Neuronal stem cell (in vitro differentiated cells): ENCODE data around the gene NLN.
"Not testable (repeated sequence)": the region's sequence is repeated elsewhere in the genome, so short reads cannot be mapped to it uniquely, and the experiment has no call there.

Source experiments
- DNase-seq: peaks from one replicate; pipeline ENCODE4 v3.0.0-alpha.2; 2013; ENCODE audit warnings: low spot score
- H2AFZ ChIP-seq: one replicate; pipeline ENCODE4 v1.6.1; 2013; ENCODE audit warnings: mild to moderate bottlenecking, low read length, inconsistent platforms
- H2AK5ac ChIP-seq: 2 replicates; pipeline ENCODE4 v1.6.1; 2013; ENCODE audit warnings: low read depth, mild to moderate bottlenecking, inconsistent platforms, low read length, moderate library complexity, mixed read lengths
- H2BK120ac ChIP-seq: 2 replicates; pipeline ENCODE4 v1.6.1; 2013; ENCODE audit warnings: low read depth, mild to moderate bottlenecking, inconsistent platforms, low read length, moderate library complexity, mixed read lengths
- H2BK12ac ChIP-seq: one replicate; pipeline ENCODE4 v1.6.1; 2013; ENCODE audit warnings: low read length, inconsistent platforms
- H2BK15ac ChIP-seq: 2 replicates; pipeline ENCODE4 v1.6.1; 2013; ENCODE audit warnings: mild to moderate bottlenecking, low read length, inconsistent platforms, mixed read lengths
- H2BK5ac ChIP-seq: one replicate; pipeline ENCODE4 v1.6.1; 2013; ENCODE audit warnings: inconsistent platforms, mild to moderate bottlenecking, low read length, moderate library complexity
- H3K14ac ChIP-seq: one replicate; pipeline ENCODE4 v1.6.1; 2013; ENCODE audit warnings: low read length, inconsistent platforms
- H3K18ac ChIP-seq: 2 replicates; pipeline ENCODE4 v1.6.1; 2013; ENCODE audit warnings: low read length, inconsistent platforms
- H3K23ac ChIP-seq: 2 replicates; pipeline ENCODE4 v1.6.1; 2013; ENCODE audit warnings: low read depth, mild to moderate bottlenecking, mixed read lengths, low read length, inconsistent platforms; ENCODE audit not compliant: poor library complexity
- H3K27ac ChIP-seq: replicated peaks from 3 replicates; pipeline ENCODE4 v1.5.1; 2013; ENCODE audit warnings: low read length, inconsistent platforms
- H3K27me3 ChIP-seq, 3 experiments: 2 replicates each; pipeline ENCODE4 v1.6.1; 2013; ENCODE audit warnings: low read length in 3 of 3, mild to moderate bottlenecking in 2 of 3, inconsistent platforms in 1 of 3, low read depth in 1 of 3, mixed read lengths in 1 of 3, moderate library complexity in 1 of 3; ENCODE audit not compliant: control insufficient read depth in 3 of 3, insufficient read depth in 3 of 3
- H3K36me3 ChIP-seq, 2 donors: replicated peaks in 1 of 2; 2 replicates each; pipeline ENCODE4 v1.6.1; 2013; ENCODE audit warnings: low read length in 2 of 2; ENCODE audit not compliant: control insufficient read depth in 2 of 2, insufficient read depth in 2 of 2
- H3K4ac ChIP-seq: 2 replicates; pipeline ENCODE4 v1.6.1; 2013; ENCODE audit warnings: inconsistent platforms, mild to moderate bottlenecking, low read length, moderate library complexity
- H3K4me1 ChIP-seq, 2 donors: 1 replicate in 1 of 2; 2 replicates in 1 of 2; pipeline ENCODE4 v1.6.1; 2013; ENCODE audit warnings: low read length in 2 of 2, low read depth in 1 of 2; ENCODE audit not compliant: control insufficient read depth in 2 of 2, insufficient read depth in 1 of 2
- H3K4me2 ChIP-seq: one replicate; pipeline ENCODE4 v1.6.1; 2013; ENCODE audit warnings: mild to moderate bottlenecking, low read length, inconsistent platforms; ENCODE audit not compliant: insufficient read depth, poor library complexity, severe bottlenecking
- H3K4me3 ChIP-seq, 2 donors: 2 replicates each; pipeline ENCODE4 v1.5.1; 2013; ENCODE audit warnings: low read length in 2 of 2, mild to moderate bottlenecking in 2 of 2, inconsistent platforms in 1 of 2, moderate library complexity in 1 of 2
- H3K79me1 ChIP-seq: one replicate; pipeline ENCODE4 v1.6.1; 2013; ENCODE audit warnings: low read depth, mild to moderate bottlenecking, inconsistent platforms, low read length, moderate library complexity
- H3K9ac ChIP-seq: one replicate; pipeline ENCODE4 v1.6.1; 2013; ENCODE audit warnings: mild to moderate bottlenecking, low read depth, low read length, inconsistent platforms; ENCODE audit not compliant: poor library complexity
- H3K9me3 ChIP-seq, 2 donors: replicated peaks in 1 of 2; 2 replicates each; pipeline versions ENCODE3 to v1.6.1; 2013; ENCODE audit warnings: low read length in 2 of 2, mild to moderate bottlenecking in 2 of 2, inconsistent platforms in 1 of 2, low read depth in 1 of 2, mixed read lengths in 1 of 2, moderate library complexity in 1 of 2; ENCODE audit not compliant: control insufficient read depth in 2 of 2, insufficient read depth in 1 of 2
- H4K8ac ChIP-seq: one replicate; pipeline ENCODE4 v1.6.1; 2013; ENCODE audit warnings: low read depth, mild to moderate bottlenecking, inconsistent platforms, low read length, moderate library complexity
- H4K91ac ChIP-seq: one replicate; pipeline ENCODE4 v1.6.1; 2013; ENCODE audit warnings: low read length, low read depth, mild to moderate bottlenecking, inconsistent platforms; ENCODE audit not compliant: poor library complexity
- WGBS, 2 donors: extraction: QIAGEN DNeasy Blood & Tissue Kit; methylation state at CpG; one replicate each; pipeline ENCODE4 v1.1.7; 2013; ENCODE audit warnings: missing lambda C conversion rate in 2 of 2, mixed read lengths in 1 of 2; ENCODE audit not compliant: insufficient read length in 2 of 2, insufficient replicate concordance in 1 of 2; ENCODE audit errors: extremely low coverage in 2 of 2; 5-methylcytosine and 5-hydroxymethylcytosine counted together

Gene NLN

GRCh38 chr5:65805089-65805488, 83.1 kb downstream of the NLN start:
- Histone ChIP-seq H3K27me3 (no peaks in the 10 kb centered on the region), H2BK12ac (no peak overlapping the region), H2BK15ac (no peak overlapping the region), H3K4me2 (no peak overlapping the region), H3K79me1 (peaks cover 4% of the 10 kb centered on the region), H3K27ac (no peak overlapping the region), H3K9ac (no peak overlapping the region), H2AK5ac (no peak overlapping the region), H2AFZ (no peak overlapping the region), H4K8ac (no peak overlapping the region), H3K23ac (no peak overlapping the region), H3K14ac (no peak overlapping the region), H2BK120ac (no peak overlapping the region), H4K91ac (no peak overlapping the region), H3K4ac (no peak overlapping the region), H3K9me3 (peaks cover 18 to 28% of the 10 kb centered on the region in 2 donors), H3K4me3 (no peak overlapping the region), H3K18ac (no peak overlapping the region), H3K4me1 (peaks cover 6 to 8% of the 10 kb centered on the region in 2 donors), H2BK5ac (no peak overlapping the region), H3K36me3 (peaks cover 14 to 51% of the 10 kb centered on the region in 2 donors)
- no peak for DNase-seq
- WGBS, 2 donors, result no CpG with 5 or more reads among the region's 2 CpGs

GRCh38 chr5:65807494-65807893, 85.5 kb downstream of the NLN start:
- not testable (repeated sequence) for H2BK12ac ChIP-seq, H4K8ac ChIP-seq, H3K27me3 ChIP-seq, H3K4ac ChIP-seq, H3K4me1 ChIP-seq, H3K4me2 ChIP-seq, H2BK5ac ChIP-seq, H2AK5ac ChIP-seq, H3K23ac ChIP-seq, H3K79me1 ChIP-seq, H2BK15ac ChIP-seq, H2BK120ac ChIP-seq, H3K18ac ChIP-seq, H2AFZ ChIP-seq, H3K9ac ChIP-seq, DNase-seq, H3K14ac ChIP-seq, H3K4me3 ChIP-seq, H3K27ac ChIP-seq, H4K91ac ChIP-seq
- H3K9me3 ChIP-seq, result peaks cover 13 to 20% of the 10 kb centered on the region in 2 donors
- H3K36me3 ChIP-seq, result peaks cover 9 to 67% of the 10 kb centered on the region in 2 donors
- no CpG with 5 or more reads among the region's 5 CpGs for WGBS, 2 donors

GRCh38 chr5:65808251-65808741, 86.3 kb downstream of the NLN start:
- DNase-seq, result no peak
- WGBS, 2 donors, result no CpG with 5 or more reads among the region's 5 CpGs
- Histone ChIP-seq H3K9me3 (peaks cover 5 to 12% of the 10 kb centered on the region in 2 donors), H3K36me3 (peaks cover 8 to 68% of the 10 kb centered on the region in 2 donors), H3K4me1 (peaks cover 0 to 3% of the 10 kb centered on the region in 2 donors), H3K14ac (no peak overlapping the region), H3K9ac (no peak overlapping the region), H3K4me2 (no peak overlapping the region), H2BK12ac (no peak overlapping the region), H3K18ac (no peak overlapping the region), H3K4me3 (no peak overlapping the region), H3K27ac (no peak overlapping the region), H2BK15ac (no peak overlapping the region), H2AK5ac (no peak overlapping the region), H4K91ac (no peak overlapping the region), H2BK5ac (no peak overlapping the region), H3K4ac (no peak overlapping the region), H3K23ac (no peak overlapping the region), H2AFZ (no peak overlapping the region), H3K27me3 (no peaks in the 10 kb centered on the region), H3K79me1 (peaks cover 4% of the 10 kb centered on the region), H4K8ac (no peak overlapping the region), H2BK120ac (no peak overlapping the region)

- DNase-seq, result no peak
- H2BK5ac ChIP-seq, result no peak overlapping the region
- H2BK15ac ChIP-seq, result no peak overlapping the region
- H3K9ac ChIP-seq, result no peak overlapping the region
- H3K9me3 ChIP-seq, result peaks cover 0 to 7% of the 10 kb centered on the region in 2 donors
- H3K79me1 ChIP-seq, result no peaks in the 10 kb centered on the region
- no peak overlapping the region for H3K23ac ChIP-seq
- H3K4me1 ChIP-seq, result peaks cover 0 to 3% of the 10 kb centered on the region in 2 donors
- H2BK120ac ChIP-seq, result no peak overlapping the region
- no peak overlapping the region for H4K91ac ChIP-seq
- H3K27ac ChIP-seq, result no peak overlapping the region
- H3K36me3 ChIP-seq, result peaks cover 9 to 72% of the 10 kb centered on the region in 2 donors
- no CpG with 5 or more reads among the region's 1 CpG for WGBS, 2 donors
- H3K18ac ChIP-seq, result no peak overlapping the region
- no peak overlapping the region for H2AFZ ChIP-seq
- H3K4me2 ChIP-seq, result no peak overlapping the region
- H4K8ac ChIP-seq, result no peak overlapping the region
- no peaks in the 10 kb centered on the region for H3K27me3 ChIP-seq
- no peak overlapping the region for H2AK5ac ChIP-seq
- no peak overlapping the region for H3K4me3 ChIP-seq
- H2BK12ac ChIP-seq, result no peak overlapping the region
- no peak overlapping the region for H3K14ac ChIP-seq
- H3K4ac ChIP-seq, result no peak overlapping the region
Observed at GRCh38 chr5:65808818-65809217, 86.8 kb downstream of the NLN start.
